ENCODE data around the gene KIAA1217.

Gene KIAA1217

DNA sequence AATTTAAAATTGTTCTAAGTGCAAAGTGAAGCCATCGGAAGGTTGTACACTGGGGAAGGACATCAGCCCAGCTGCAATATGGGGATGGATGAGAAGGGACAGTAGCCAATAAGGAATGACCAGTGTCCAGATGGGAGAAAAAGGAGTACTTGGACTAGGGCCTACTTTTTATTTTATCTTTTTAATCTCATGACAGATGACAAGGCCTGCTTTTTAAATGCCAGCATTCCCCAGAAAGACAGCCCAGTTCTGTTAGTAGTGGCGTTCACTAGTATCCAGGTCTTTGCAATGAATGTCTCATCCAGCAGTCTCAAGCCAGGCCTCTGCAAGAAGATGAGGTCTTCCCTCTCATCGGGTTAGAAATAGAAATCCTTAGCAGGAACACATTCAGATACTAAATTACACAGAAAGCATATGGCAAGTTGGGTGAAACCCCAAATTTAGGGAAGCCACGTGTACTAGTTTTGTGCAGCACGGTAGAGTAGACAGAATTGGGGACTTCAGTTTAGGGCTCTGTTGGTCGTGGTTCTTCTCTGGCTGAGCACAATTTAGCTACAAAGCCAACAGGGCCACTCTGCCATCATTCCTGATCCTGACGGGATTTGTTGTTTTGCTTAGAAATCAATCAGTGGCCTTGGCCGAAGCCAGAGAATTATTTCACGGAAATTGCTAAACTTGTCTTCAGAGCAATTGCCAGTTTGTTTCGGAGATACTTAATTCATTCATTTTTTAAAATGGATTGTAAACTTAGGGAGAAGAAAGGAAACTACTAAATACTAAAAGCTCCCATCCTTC lies 286.9 kb downstream of the KIAA1217 start:
- TF ChIP-seq, protein P1, sequence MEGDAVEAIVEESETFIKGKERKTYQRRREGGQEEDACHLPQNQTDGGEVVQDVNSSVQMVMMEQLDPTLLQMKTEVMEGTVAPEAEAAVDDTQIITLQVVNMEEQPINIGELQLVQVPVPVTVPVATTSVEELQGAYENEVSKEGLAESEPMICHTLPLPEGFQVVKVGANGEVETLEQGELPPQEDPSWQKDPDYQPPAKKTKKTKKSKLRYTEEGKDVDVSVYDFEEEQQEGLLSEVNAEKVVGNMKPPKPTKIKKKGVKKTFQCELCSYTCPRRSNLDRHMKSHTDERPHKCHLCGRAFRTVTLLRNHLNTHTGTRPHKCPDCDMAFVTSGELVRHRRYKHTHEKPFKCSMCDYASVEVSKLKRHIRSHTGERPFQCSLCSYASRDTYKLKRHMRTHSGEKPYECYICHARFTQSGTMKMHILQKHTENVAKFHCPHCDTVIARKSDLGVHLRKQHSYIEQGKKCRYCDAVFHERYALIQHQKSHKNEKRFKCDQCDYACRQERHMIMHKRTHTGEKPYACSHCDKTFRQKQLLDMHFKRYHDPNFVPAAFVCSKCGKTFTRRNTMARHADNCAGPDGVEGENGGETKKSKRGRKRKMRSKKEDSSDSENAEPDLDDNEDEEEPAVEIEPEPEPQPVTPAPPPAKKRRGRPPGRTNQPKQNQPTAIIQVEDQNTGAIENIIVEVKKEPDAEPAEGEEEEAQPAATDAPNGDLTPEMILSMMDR (IDR thresholded peaks at IDR 0.05; ENCODE audit: insufficient read depth, missing control alignments): no peak
- FAIRE-seq: no peak
- no peak for DNase-seq (ENCODE audit: insufficient read length, low spot score)

DNA sequence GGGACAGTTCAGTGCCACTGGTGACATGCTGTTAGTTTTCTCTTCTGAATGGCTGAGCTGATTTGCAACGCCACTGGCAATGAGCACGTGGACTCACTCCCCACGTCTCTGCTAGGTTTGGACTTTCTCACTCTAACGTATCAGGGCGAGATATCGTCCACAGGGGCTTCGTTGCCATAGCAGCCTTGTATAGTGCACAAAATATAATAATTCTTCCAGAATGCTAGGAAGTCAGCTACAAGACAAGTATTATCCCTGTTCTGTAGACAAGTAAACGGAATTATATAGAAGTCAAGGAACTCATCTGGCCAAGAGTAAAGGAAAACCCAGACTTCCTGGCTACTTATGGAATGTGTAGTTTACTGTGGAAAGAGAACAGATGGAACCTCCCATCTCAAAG lies 288.0 kb downstream of the KIAA1217 start:
- TF ChIP-seq, protein P1 (IDR thresholded peaks at IDR 0.05; ENCODE audit: insufficient read depth, missing control alignments): no peak
- FAIRE-seq (no peak), DNase-seq (ENCODE audit: insufficient read length, low spot score) (no peak)

DNA sequence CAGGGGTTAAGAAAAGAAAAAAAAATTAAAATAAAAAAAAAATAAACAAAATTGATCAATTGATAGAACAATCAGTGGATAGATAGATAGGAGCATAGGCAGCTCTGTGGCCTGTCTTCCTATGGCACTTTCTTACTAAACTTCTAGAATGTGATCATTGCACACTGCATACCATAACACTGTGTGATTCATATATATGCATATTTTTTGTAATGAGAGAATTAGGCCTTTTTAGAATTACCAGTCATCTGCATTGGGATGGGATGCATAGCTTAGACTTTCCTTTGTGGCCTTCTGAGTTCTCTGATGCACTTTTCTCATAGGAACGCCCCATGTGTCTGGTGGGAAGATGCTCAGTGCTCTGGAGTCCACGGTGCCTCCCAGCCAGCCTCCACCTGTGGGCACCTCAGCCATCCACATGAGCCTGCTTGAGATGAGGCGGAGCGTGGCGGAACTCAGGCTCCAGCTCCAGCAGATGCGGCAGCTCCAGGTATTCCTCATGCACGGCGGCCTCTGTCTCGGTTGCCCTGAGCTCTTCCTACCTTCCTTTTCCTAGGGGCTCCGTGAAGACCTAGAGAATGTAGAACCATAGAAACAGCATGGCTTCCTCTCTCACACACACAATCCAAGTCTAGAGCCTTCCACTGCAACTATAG lies 292.2 kb downstream of the KIAA1217 start:
- FAIRE-seq (no peak), DNase-seq (ENCODE audit: insufficient read length, low spot score) (no peak)
- TF ChIP-seq, protein P1 (IDR thresholded peaks at IDR 0.05; ENCODE audit: insufficient read depth, missing control alignments): no peak

DNA sequence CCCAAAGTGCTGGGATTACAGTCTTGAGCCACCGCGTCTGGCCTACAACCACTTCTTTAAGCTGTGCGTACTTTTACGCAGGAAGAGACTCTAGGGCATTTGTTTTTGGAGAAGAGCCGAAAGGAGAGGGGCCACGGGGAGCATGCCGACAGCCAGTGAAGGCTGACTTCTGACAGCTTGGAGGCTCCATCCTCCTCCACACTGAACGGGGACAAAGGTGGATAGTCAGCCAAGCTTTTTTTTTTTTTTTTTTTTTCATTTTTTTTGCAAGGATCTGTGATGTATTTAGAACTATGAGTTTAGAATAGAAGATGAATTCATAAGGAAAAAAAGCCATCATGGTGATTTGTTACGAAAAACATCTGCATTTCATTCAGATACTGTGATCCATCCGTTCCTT lies 293.1 kb downstream of the KIAA1217 start:
- FAIRE-seq: no peak
- TF ChIP-seq, protein P1 (IDR thresholded peaks at IDR 0.05; ENCODE audit: insufficient read depth, missing control alignments): no peak
- no peak for DNase-seq (ENCODE audit: insufficient read length, low spot score)

DNA sequence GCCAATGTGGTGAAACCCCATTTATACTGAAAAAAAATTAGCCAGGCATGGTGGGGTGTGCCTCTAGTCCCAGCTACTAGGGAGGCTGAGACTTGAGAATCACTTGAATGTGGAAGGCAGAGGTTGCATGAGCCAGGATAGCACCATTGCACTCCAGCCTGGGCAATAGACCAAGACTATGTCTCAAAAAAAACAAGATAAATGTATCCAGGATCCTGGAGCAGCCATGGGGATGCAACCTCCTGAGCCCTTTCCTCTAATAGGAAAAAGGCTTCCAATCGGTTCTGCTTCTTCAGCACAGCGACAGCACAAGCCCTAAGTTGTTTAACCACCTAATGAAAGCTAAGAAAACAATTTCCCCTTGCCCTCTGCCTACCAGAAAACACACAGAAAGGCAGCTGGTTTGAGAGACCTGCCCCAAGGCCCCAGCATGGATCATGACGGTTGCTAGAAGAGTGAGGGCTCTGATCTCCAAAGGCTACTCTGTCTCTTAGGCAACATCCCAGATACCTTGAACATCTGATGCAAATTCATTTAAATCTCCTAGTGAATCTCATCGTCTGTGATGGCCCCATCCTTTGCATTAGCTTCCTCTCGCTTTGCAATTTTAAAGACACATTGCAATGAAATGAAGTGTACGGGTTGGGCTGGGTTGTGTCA lies 294.0 kb downstream of the KIAA1217 start:
- FAIRE-seq (no peak), DNase-seq (ENCODE audit: insufficient read length, low spot score) (no peak)
- TF ChIP-seq, protein P1 (IDR thresholded peaks at IDR 0.05; ENCODE audit: insufficient read depth, missing control alignments): no peak

DNA sequence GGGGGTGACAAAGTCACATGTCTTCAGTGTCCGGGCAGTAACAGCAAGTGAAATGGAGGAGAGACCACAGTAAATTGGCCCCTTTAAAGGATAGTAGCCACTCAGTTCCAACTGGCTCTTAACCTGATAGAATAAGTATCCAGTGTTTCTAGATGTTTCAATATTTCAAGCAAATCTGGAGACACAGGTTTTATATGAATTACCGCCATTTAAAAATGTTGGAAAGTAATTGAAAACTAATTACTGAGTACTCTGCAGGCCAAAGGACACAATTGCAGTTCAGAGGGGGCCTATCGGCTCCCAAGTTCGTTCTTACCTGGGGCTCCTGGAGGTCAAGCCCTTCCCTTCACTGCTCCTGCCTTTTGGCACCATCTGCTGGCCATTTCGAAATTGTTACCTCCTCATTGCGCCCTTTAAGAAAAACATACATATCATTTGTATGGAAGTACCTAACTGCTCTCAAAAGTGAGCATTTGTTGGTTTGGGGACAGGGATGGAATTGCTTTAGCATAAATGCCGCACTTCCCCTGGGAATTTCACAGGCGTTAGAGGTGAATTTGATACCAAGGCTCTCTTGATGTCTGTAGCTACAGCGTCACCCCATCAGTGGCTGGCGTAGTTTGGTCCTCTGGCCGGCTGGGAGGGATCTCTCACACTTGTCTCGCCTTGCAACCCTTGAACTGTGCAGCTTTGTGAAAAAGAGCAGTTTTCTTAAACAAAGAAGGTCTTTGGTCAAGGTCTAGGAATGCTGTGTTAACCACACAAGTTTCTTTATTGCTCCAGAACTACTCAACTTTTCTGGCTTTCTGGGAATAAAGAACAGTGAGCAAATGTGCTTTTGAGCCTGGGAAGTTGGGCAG lies 294.8 kb downstream of the KIAA1217 start:
- no peak for FAIRE-seq
- DNase-seq (ENCODE audit: insufficient read length, low spot score): no peak
- TF ChIP-seq, protein P1 (IDR thresholded peaks at IDR 0.05; ENCODE audit: insufficient read depth, missing control alignments): peak; percentile 65
